ENCODE measurements around the gene KCNG1. TPM values are rescaled to one million over a fixed set of nuclear protein-coding genes. Genes with fewer than 3 reads are reported as not detected.
A peak's percentile ranks its signal among the peaks of the same experiment; 100 is the strongest.

KCNG1 gene
- total and polyA plus RNA-seq, 2 donors (not counting 1 experiment from before 2014, with no cell fraction given) = 16.9 to 57.7 TPM

- H3K27me3 Mint-ChIP-seq = peaks cover 20% of the 10 kb centered on the region
- intact Hi-C loops (cut with micrococcal nuclease) = no loop called here
- ChIA-PET CTCF (no interaction called here), POLR2A (no interaction called here)
- Histone ChIP-seq H3K4me2 (replicated peaks; ENCODE audit: low read depth, low read length, poor library complexity, severe bottlenecking) (peak overlapping the region; percentile 69), H3K9me3 (ENCODE audit: control extremely low read depth in 1 of 3, control insufficient read depth in 2 of 3, insufficient read depth in 1 of 3, low read length in 2 of 3) (peaks cover 0 to 5% (median 0%) of the 10 kb centered on the region in 3 donors), H3K9ac (ENCODE audit: low read length) (no peak overlapping the region), H3K27ac (ENCODE audit: low read length in 2 of 2) (no peak overlapping the region), H2AFZ (ENCODE audit: insufficient read depth, low read depth, low read length, poor library complexity, severe bottlenecking) (no peak overlapping the region), H3K27me3 (replicated peaks in 1 of 4; ENCODE audit: control extremely low read depth in 1 of 4, control insufficient read depth in 3 of 4, insufficient read depth in 4 of 4, low read length in 3 of 4) (peaks cover 0 to 2% (median 0%) of the 10 kb centered on the region in 4 experiments), H4K20me1 (ENCODE audit: control insufficient read depth, insufficient read depth, low read length, poor library complexity, severe bottlenecking) (no peaks in the 10 kb centered on the region), H3K4me3 (ENCODE audit: control extremely low read depth in 1 of 5, extremely low read depth in 1 of 5, insufficient read depth in 1 of 5, low read depth in 2 of 5, low read length in 4 of 5) (no peak overlapping the region), H3K4me1 (ENCODE audit: control insufficient read depth in 2 of 2, insufficient read depth in 2 of 2, low read length in 2 of 2) (peaks cover 38% of the 10 kb centered on the region in 2 donors), H3K79me2 (ENCODE audit: control insufficient read depth, insufficient read depth, low read length) (no peaks in the 10 kb centered on the region), H3K36me3 (replicated peaks in 1 of 2; ENCODE audit: control extremely low read depth in 1 of 2, control insufficient read depth in 1 of 2, extremely low read depth in 1 of 2, insufficient read depth in 2 of 2, low read length in 1 of 2) (no peaks in the 10 kb centered on the region)
- TF ChIP-seq, protein P1, sequence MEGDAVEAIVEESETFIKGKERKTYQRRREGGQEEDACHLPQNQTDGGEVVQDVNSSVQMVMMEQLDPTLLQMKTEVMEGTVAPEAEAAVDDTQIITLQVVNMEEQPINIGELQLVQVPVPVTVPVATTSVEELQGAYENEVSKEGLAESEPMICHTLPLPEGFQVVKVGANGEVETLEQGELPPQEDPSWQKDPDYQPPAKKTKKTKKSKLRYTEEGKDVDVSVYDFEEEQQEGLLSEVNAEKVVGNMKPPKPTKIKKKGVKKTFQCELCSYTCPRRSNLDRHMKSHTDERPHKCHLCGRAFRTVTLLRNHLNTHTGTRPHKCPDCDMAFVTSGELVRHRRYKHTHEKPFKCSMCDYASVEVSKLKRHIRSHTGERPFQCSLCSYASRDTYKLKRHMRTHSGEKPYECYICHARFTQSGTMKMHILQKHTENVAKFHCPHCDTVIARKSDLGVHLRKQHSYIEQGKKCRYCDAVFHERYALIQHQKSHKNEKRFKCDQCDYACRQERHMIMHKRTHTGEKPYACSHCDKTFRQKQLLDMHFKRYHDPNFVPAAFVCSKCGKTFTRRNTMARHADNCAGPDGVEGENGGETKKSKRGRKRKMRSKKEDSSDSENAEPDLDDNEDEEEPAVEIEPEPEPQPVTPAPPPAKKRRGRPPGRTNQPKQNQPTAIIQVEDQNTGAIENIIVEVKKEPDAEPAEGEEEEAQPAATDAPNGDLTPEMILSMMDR (IDR thresholded peaks at IDR 0.05) = no peak
- no peak for TF ChIP-seq EZH2 (IDR thresholded peaks at IDR 0.05; ENCODE audit: borderline replicate concordance, insufficient read depth, low read depth, low read length, poor library complexity, severe bottlenecking)
- 91% methylated on average over 3 of the region's 4 CpGs for WGBS (ENCODE audit: insufficient coverage)
- no peaks in the 10 kb centered on the region for H3K9me3 Mint-ChIP-seq (ENCODE audit: insufficient read depth)
- peaks cover 38% of the 10 kb centered on the region for H3K4me1 Mint-ChIP-seq
- no peak overlapping the region for H3K27ac Mint-ChIP-seq
- no peak overlapping the region for H3K4me3 Mint-ChIP-seq
- DNase-seq (no peak), ATAC-seq (ENCODE audit: low read depth) (no peak)
These were observed 13.3 kb upstream of the KCNG1 start for GRCh38 chr20:51036226-51036625.

DNA sequence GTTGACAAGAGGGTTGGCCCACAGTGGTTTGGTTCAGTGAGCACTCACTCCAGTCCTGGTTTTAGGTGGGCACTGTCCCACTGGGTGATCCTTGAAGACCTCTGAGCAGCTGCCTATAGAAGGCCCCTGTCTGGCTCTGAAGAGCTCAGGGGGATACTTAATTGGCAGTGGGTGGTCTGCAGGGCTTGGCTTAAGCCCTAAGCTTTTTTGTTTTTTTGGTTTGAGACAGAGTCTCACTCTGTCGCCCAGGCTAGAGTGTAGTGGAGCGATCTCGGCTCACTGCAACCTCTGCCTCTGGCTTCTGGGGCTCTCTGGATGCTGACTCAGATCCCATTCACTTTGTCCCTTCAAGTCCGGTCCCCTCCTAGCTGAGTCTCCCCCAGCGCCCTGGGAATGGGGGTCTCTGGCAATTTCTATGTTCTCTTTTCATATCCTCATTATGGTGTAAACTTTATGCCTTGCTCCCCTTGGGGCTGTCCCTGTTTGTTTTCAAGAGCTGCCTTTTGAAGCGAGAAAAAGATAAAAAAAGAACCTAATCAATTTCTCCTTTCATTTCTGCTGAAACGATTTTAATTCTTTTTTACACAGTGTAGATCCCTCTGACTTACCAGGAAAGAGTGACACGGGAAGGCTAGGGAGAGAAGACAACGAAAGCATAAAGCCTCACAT is 12.2 kb upstream of the KCNG1 start:
- Mint-ChIP-seq H3K9me3 (ENCODE audit: insufficient read depth) (no peaks in the 10 kb centered on the region), H3K27ac (peak overlapping the region; percentile 91), H3K4me3 (peak overlapping the region; percentile 71), H3K4me1 (peaks cover 38% of the 10 kb centered on the region), H3K27me3 (peaks cover 31% of the 10 kb centered on the region)
- POLR2A ChIA-PET = interaction anchor here (0.7 kb wide), 1 partner anchor 65 kb away, joined by 3 read pairs; no protein-coding TSS in a partner anchor
- WGBS (ENCODE audit: insufficient coverage) = 48% methylated on average over 4 of the region's 9 CpGs
- peak overlapping the region in 1 of 5 experiments; percentile 48 for H3K4me3 ChIP-seq (ENCODE audit: control extremely low read depth in 1 of 5, extremely low read depth in 1 of 5, insufficient read depth in 1 of 5, low read depth in 2 of 5, low read length in 4 of 5)
- peaks cover 38% of the 10 kb centered on the region in 2 donors for H3K4me1 ChIP-seq (ENCODE audit: control insufficient read depth in 2 of 2, insufficient read depth in 2 of 2, low read length in 2 of 2)
- no peak for TF ChIP-seq EZH2 (IDR thresholded peaks at IDR 0.05; ENCODE audit: borderline replicate concordance, insufficient read depth, low read depth, low read length, poor library complexity, severe bottlenecking)
- TF ChIP-seq, protein P1 (IDR thresholded peaks at IDR 0.05) = no peak
- DNase-seq (no peak), ATAC-seq (ENCODE audit: low read depth) (peak; percentile 39)
- H3K36me3 ChIP-seq (replicated peaks in 1 of 2; ENCODE audit: control extremely low read depth in 1 of 2, control insufficient read depth in 1 of 2, extremely low read depth in 1 of 2, insufficient read depth in 2 of 2, low read length in 1 of 2) = no peaks in the 10 kb centered on the region
- CTCF ChIA-PET = interaction anchor here (0.6 to 1.5 kb wide), 2 partner anchors 48 to 61 kb away, joined by 3 to 5 read pairs; no protein-coding TSS in a partner anchor
- no peaks in the 10 kb centered on the region for H3K9me3 ChIP-seq (ENCODE audit: control extremely low read depth in 1 of 3, control insufficient read depth in 2 of 3, insufficient read depth in 1 of 3, low read length in 2 of 3)
- no peaks in the 10 kb centered on the region for H4K20me1 ChIP-seq (ENCODE audit: control insufficient read depth, insufficient read depth, low read length, poor library complexity, severe bottlenecking)
- H3K4me2 ChIP-seq (replicated peaks; ENCODE audit: low read depth, low read length, poor library complexity, severe bottlenecking) = peak overlapping the region; percentile 69
- peak overlapping the region; percentile 67 to 75 for H3K27ac ChIP-seq (ENCODE audit: low read length in 2 of 2)
- intact Hi-C loops (cut with micrococcal nuclease) = no loop called here
- no peaks in the 10 kb centered on the region for H3K79me2 ChIP-seq (ENCODE audit: control insufficient read depth, insufficient read depth, low read length)
- no peaks in the 10 kb centered on the region for H3K27me3 ChIP-seq (replicated peaks in 1 of 4; ENCODE audit: control extremely low read depth in 1 of 4, control insufficient read depth in 3 of 4, insufficient read depth in 4 of 4, low read length in 3 of 4)
- peak overlapping the region; percentile 28 for H2AFZ ChIP-seq (ENCODE audit: insufficient read depth, low read depth, low read length, poor library complexity, severe bottlenecking)
- peak overlapping the region; percentile 32 for H3K9ac ChIP-seq (ENCODE audit: low read length)
